Cardiac muscle cell (in vitro differentiated cells and primary cell): ENCODE results near the gene APEX1. TPM values are rescaled to one million over a fixed set of nuclear protein-coding genes. Genes with fewer than 3 reads are reported as not detected.
A peak's percentile ranks its signal among the peaks of the same experiment; 100 is the strongest.

Source experiments
- DNase-seq, 2 donors: peaks; one replicate each; pipeline versions ENCODE4 v3.0.0 to v3.0.0-alpha.2; 2010 to 2017; ENCODE audit warnings: low read depth in 1 of 2, low spot score in 1 of 2
- H3K27ac ChIP-seq: fragments of 200-600 bp; sonication (generic); 2 replicates; pipeline ENCODE4 v1.5.1; 2016
- H3K27me3 ChIP-seq: fragments of 200-600 bp; sonication (generic); 2 replicates; pipeline ENCODE4 v1.6.0; 2016; ENCODE audit warnings: control low read depth
- H3K36me3 ChIP-seq: fragments of 200-600 bp; sonication (generic); 2 replicates; pipeline ENCODE4 v1.5.1; 2016; ENCODE audit warnings: control low read depth
- H3K4me1 ChIP-seq: fragments of 200-600 bp; sonication (generic); 2 replicates; pipeline ENCODE4 v1.8.1; 2017; ENCODE audit warnings: low read depth, mild to moderate bottlenecking, mixed run types
- H3K4me3 ChIP-seq: fragments of 200-600 bp; sonication (generic); 2 replicates; pipeline ENCODE4 v1.5.1; 2016; ENCODE audit warnings: mild to moderate bottlenecking
- H3K9me3 ChIP-seq: fragments of 200-600 bp; sonication (generic); 2 replicates; pipeline ENCODE4 v1.5.1; 2017; ENCODE audit warnings: low read depth, mild to moderate bottlenecking, control low read depth
- CTCF ChIP-seq: IDR thresholded peaks from 2 replicates; pipeline ENCODE4 v1.5.1; 2012; ENCODE audit warnings: low read depth, mild to moderate bottlenecking, low read length
- polyA plus RNA-seq: library from polyadenylated mRNA; unstranded; fragments of >200 nt; fragmentation: Nextera tagmentation; extraction: Ambion mirVana; gene quantifications from 2 replicates; pipeline ENCODE4 v1.2.1, GENCODE V29; 2016
- total RNA-seq: library from RNA; depleted of rRNA; stranded (reverse); fragments of >200 nt; gene quantifications from 2 replicates; pipeline ENCODE4 v1.2.3, GENCODE V29; 2016

APEX1 gene
- total RNA-seq = 111 and 358 TPM in 2 replicates
- 176 and 185 TPM in 2 replicates for polyA plus RNA-seq

DNA sequence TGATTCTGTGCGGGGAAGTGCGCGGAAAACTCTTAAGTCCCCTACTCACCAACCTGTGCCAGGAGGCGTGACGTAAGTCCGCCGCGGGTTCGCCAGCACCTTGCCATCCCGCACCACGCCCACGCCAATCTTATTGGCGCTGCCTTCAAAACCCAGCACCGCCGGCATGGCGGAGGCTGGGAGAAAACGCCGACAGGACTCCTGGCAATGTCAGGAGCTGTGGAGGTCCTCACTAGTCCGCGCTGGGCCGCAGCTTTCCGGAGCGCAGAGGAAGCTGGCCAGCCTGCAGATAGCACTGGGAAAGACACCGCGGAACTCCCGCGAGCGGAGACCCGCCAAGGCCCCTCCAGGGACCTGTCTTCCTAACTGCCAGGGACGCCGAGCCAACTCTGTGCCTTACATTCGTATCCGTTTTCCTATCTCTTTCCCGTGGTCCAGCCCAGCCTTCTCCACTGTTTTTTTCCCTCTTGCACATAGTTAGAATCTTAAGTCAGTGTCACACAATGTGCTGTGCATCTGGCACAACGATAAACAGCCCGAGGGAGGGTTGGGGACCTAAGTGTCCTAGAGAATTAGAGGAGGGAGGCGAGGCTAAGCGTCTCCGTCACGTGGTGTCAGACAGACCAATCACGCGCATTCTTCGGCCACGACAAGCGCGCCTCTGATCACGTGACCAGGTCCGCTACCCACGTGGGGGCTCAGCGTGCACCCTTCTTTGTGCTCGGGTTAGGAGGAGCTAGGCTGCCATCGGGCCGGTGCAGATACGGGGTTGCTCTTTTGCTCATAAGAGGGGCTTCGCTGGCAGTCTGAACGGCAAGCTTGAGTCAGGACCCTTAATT is at the start of gene APEX1, which contains the start of gene OSGEP:
APEX1 (plus strand) TSS at position 711 of the 839 bp plus-strand sequence. CDS start 420 bp downstream, outside the sequence.
OSGEP (minus strand) TSS at position 297 of the 839 bp plus-strand sequence; CDS start at position 168, 129 bp downstream.
- TF ChIP-seq CTCF = no peak
- DNase-seq = peak; percentile 100
- Histone ChIP-seq H3K9me3 (no peaks in the 10 kb centered on the region), H3K4me3 (peak within 1 kb of the TSS; percentile 51), H3K36me3 (peaks cover 29% of the 10 kb centered on the region), H3K4me1 (peaks cover 10% of the 10 kb centered on the region), H3K27ac (peak within 1 kb of the TSS; percentile 99), H3K27me3 (no peaks in the 10 kb centered on the region)

- Histone ChIP-seq H3K4me1 (no peaks in the 10 kb centered on the region), H3K27me3 (no peaks in the 10 kb centered on the region), H3K27ac (no peak overlapping the region), H3K4me3 (no peak overlapping the region), H3K9me3 (no peaks in the 10 kb centered on the region), H3K36me3 (peaks cover 23% of the 10 kb centered on the region)
- TF ChIP-seq CTCF = no peak
- no peak for DNase-seq
These were observed 45.8 kb upstream of the APEX1 start for GRCh38 chr14:20409226-20409625.

DNA sequence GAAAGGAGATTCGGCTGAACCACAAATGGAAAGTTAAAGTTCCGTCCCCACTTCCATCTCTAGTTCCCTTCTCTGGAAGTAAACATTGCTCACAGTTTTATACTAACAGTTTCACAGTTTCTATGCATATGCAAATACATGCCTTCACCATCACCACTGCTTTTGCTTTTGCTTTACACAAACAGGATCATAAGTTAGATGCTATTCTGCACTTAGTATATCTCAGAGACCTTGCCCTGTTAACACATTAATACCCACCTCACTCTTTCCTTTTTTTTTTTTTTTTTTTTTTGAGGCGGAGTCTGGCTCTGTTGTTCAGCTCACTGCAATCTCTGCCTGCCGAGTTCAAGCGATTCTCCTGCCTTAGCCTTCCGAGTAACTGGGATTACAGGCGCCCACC is 42.6 kb upstream of the APEX1 start:
- peaks cover 5% of the 10 kb centered on the region for H3K36me3 ChIP-seq
- no peak for TF ChIP-seq CTCF
- no peaks in the 10 kb centered on the region for H3K4me1 ChIP-seq
- peak overlapping the region; percentile 70 for H3K4me3 ChIP-seq
- no peaks in the 10 kb centered on the region for H3K9me3 ChIP-seq
- H3K27me3 ChIP-seq = no peaks in the 10 kb centered on the region
- DNase-seq = peak in 1 of 2 donors; percentile 16
- H3K27ac ChIP-seq = peak overlapping the region; percentile 91

DNA sequence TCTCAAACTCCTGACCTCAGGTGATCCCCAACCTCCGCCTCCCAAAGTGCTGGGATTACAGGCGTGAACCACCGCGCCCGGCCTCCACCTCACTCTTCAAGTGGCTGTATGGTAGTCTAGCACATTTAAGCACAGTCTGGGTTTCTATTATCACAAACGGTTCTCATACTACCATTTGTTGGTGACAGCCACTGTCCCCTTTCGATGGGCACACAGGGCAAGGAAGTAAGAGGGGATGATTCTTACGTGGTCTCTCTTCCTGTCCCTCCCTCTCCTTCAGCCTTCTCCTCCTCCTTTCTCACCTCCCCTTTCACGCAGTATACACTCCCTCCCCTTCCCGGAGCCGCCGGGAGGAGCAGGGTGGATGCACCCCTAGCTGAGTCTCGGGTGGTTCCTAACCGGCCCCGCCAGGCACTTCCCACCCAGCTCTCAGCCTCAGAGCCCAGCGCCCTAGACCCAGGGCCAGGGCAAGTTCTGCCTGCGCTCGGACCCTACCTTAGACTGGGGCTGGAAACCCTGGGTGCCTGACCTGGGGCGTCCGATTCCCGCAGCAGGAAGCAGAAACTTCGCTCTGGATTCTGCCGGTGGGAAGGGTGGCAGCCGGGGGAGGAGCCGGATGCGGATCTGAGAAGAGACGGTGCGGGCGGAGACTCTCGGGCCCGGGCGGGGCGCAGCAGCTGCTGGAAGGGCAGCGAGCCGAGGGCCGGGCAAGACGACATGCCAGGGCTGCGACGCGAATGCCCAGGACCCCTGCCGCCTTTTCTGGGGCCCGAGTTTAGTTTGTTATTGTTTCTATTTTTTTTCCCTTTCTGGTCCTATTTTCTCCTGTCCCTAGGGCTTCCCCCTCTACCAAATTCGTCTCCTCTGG is 41.9 kb upstream of the APEX1 start, which contains the start of gene TEP1:
TEP1 (minus strand) TSS at position 626 of the 868 bp plus-strand sequence. CDS start 5,062 bp downstream, outside the sequence.
- H3K27ac ChIP-seq = peak within 1 kb of the TSS; percentile 91
- DNase-seq = peak; percentile 87 to 92
- no peaks in the 10 kb centered on the region for H3K4me1 ChIP-seq
- H3K27me3 ChIP-seq = no peaks in the 10 kb centered on the region
- H3K4me3 ChIP-seq = peak within 1 kb of the TSS; percentile 70
- no peaks in the 10 kb centered on the region for H3K9me3 ChIP-seq
- no peak for TF ChIP-seq CTCF
- H3K36me3 ChIP-seq = no peaks in the 10 kb centered on the region

DNA sequence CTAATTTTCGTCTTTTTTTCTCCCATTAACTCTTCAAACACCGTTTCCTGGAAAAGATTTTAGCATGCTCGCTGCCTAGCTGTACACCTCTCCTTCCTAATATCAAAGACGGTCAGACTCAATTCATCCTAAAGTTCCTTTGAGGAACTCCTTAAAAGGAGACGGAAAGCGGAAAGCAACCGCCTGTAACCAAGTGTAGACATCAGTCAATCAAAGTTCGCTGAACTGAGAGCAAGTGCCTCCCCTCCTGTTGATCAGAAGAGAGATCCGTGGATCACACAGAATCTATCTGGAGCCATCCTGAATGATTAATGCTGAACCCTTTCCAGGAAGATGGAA is 41.3 kb upstream of the APEX1 start:
- H3K9me3 ChIP-seq = no peaks in the 10 kb centered on the region
- peak overlapping the region; percentile 70 for H3K4me3 ChIP-seq
- H3K4me1 ChIP-seq = no peaks in the 10 kb centered on the region
- no peaks in the 10 kb centered on the region for H3K27me3 ChIP-seq
- peak in 1 of 2 donors; percentile 6 for DNase-seq
- TF ChIP-seq CTCF = no peak
- H3K27ac ChIP-seq = peak overlapping the region; percentile 91
- no peaks in the 10 kb centered on the region for H3K36me3 ChIP-seq
